Cardiac muscle cell (in vitro differentiated cells and primary cell): ENCODE results near the gene ANKRD33B. TPM values are rescaled to one million over a fixed set of nuclear protein-coding genes. Genes with fewer than 3 reads are reported as not detected.

ENCODE experiments used
- DNase-seq, 2 donors: peaks; one replicate each; pipeline versions ENCODE4 v3.0.0 to v3.0.0-alpha.2; 2010 to 2017; ENCODE audit warnings: low read depth in 1 of 2, low spot score in 1 of 2
- H3K27ac ChIP-seq: fragments of 200-600 bp; sonication (generic); 2 replicates; pipeline ENCODE4 v1.5.1; 2016
- H3K27me3 ChIP-seq: fragments of 200-600 bp; sonication (generic); 2 replicates; pipeline ENCODE4 v1.6.0; 2016; ENCODE audit warnings: control low read depth
- H3K36me3 ChIP-seq: fragments of 200-600 bp; sonication (generic); 2 replicates; pipeline ENCODE4 v1.5.1; 2016; ENCODE audit warnings: control low read depth
- H3K4me1 ChIP-seq: fragments of 200-600 bp; sonication (generic); 2 replicates; pipeline ENCODE4 v1.8.1; 2017; ENCODE audit warnings: low read depth, mild to moderate bottlenecking, mixed run types
- H3K4me3 ChIP-seq: fragments of 200-600 bp; sonication (generic); 2 replicates; pipeline ENCODE4 v1.5.1; 2016; ENCODE audit warnings: mild to moderate bottlenecking
- H3K9me3 ChIP-seq: fragments of 200-600 bp; sonication (generic); 2 replicates; pipeline ENCODE4 v1.5.1; 2017; ENCODE audit warnings: low read depth, mild to moderate bottlenecking, control low read depth
- CTCF ChIP-seq: IDR thresholded peaks from 2 replicates; pipeline ENCODE4 v1.5.1; 2012; ENCODE audit warnings: low read depth, mild to moderate bottlenecking, low read length
- polyA plus RNA-seq: library from polyadenylated mRNA; unstranded; fragments of >200 nt; fragmentation: Nextera tagmentation; extraction: Ambion mirVana; gene quantifications from 2 replicates; pipeline ENCODE4 v1.2.1, GENCODE V29; 2016
- total RNA-seq: library from RNA; depleted of rRNA; stranded (reverse); fragments of >200 nt; gene quantifications from 2 replicates; pipeline ENCODE4 v1.2.3, GENCODE V29; 2016

Gene ANKRD33B
- total and polyA plus RNA-seq, 2 experiments from 2014 or later = 5.7 to 14.8 TPM

- Histone ChIP-seq H3K9me3 (no peaks in the 10 kb centered on the region), H3K4me1 (peaks cover 5% of the 10 kb centered on the region), H3K27me3 (no peaks in the 10 kb centered on the region), H3K36me3 (no peaks in the 10 kb centered on the region), H3K4me3 (no peak overlapping the region), H3K27ac (no peak overlapping the region)
- DNase-seq = no peak
- no peak for TF ChIP-seq CTCF
These were observed 35.6 kb upstream of the ANKRD33B start for GRCh38 chr5:10528056-10528816.

- TF ChIP-seq CTCF = no peak
- H3K36me3 ChIP-seq = no peaks in the 10 kb centered on the region
These were observed 35.0 kb upstream of the ANKRD33B start for GRCh38 chr5:10528827-10529226.

GRCh38 chr5:10530601-10531320, 33.1 kb upstream of the ANKRD33B start:
- peaks cover 15% of the 10 kb centered on the region for H3K4me1 ChIP-seq
- H3K4me3 ChIP-seq = no peak overlapping the region
- no peaks in the 10 kb centered on the region for H3K36me3 ChIP-seq
- TF ChIP-seq CTCF = no peak
- H3K27ac ChIP-seq = no peak overlapping the region
- no peaks in the 10 kb centered on the region for H3K9me3 ChIP-seq
- no peak for DNase-seq
- no peaks in the 10 kb centered on the region for H3K27me3 ChIP-seq

More at GRCh38 chr5:10528827-10529226, 35.0 kb upstream of the ANKRD33B start:
- Histone ChIP-seq H3K27ac (no peak overlapping the region), H3K4me1 (peaks cover 10% of the 10 kb centered on the region), H3K4me3 (no peak overlapping the region), H3K27me3 (no peaks in the 10 kb centered on the region), H3K9me3 (no peaks in the 10 kb centered on the region)
- no peak for DNase-seq

GRCh38 chr5:10532421-10532820, 31.4 kb upstream of the ANKRD33B start:
- H3K4me1 ChIP-seq = peaks cover 29% of the 10 kb centered on the region
- DNase-seq = no peak
- no peaks in the 10 kb centered on the region for H3K9me3 ChIP-seq
- no peaks in the 10 kb centered on the region for H3K27me3 ChIP-seq
- H3K27ac ChIP-seq = peak overlapping the region; percentile 89
- H3K36me3 ChIP-seq = no peaks in the 10 kb centered on the region
- no peak for TF ChIP-seq CTCF
- H3K4me3 ChIP-seq = no peak overlapping the region

GRCh38 chr5:10533226-10533625, 30.6 kb upstream of the ANKRD33B start:
- DNase-seq = peak in 1 of 2 donors; percentile 88
- Histone ChIP-seq H3K4me1 (peaks cover 34% of the 10 kb centered on the region), H3K27ac (peak overlapping the region; percentile 89), H3K9me3 (no peaks in the 10 kb centered on the region), H3K4me3 (no peak overlapping the region), H3K27me3 (no peaks in the 10 kb centered on the region), H3K36me3 (no peaks in the 10 kb centered on the region)
- TF ChIP-seq CTCF = no peak
